GM12892 (cell line): Measurements from ENCODE around the gene GSTM5.
"Not testable (repeated sequence)": the region's sequence is repeated elsewhere in the genome, so short reads cannot be mapped to it uniquely, and the experiment has no call there.

Experiments
- DNase-seq: peaks from one replicate; pipeline ENCODE4 v3.0.0; 2011; ENCODE audit not compliant: insufficient read length
- FAIRE-seq: peaks from 2 replicates; lab custom pipeline; 2011; peaks lifted over from hg19 to GRCh38; lab: Jason Lieb, UNC
- POLR2A ChIP-seq: IDR thresholded peaks from 2 replicates; pipeline ENCODE4 v1.6.1; 2011; ENCODE audit warnings: low read depth, low read length, control low read depth
- POLR2AphosphoS5 ChIP-seq: IDR thresholded peaks from 2 replicates; pipeline ENCODE4 v1.6.1; 2011; ENCODE audit warnings: low read depth, low read length, control low read depth
- TAF1 ChIP-seq: IDR thresholded peaks from 2 replicates; pipeline ENCODE4 v1.6.1; 2011; ENCODE audit warnings: low read depth, mild to moderate bottlenecking, control low read depth, low read length, borderline replicate concordance

Gene GSTM5

DNA sequence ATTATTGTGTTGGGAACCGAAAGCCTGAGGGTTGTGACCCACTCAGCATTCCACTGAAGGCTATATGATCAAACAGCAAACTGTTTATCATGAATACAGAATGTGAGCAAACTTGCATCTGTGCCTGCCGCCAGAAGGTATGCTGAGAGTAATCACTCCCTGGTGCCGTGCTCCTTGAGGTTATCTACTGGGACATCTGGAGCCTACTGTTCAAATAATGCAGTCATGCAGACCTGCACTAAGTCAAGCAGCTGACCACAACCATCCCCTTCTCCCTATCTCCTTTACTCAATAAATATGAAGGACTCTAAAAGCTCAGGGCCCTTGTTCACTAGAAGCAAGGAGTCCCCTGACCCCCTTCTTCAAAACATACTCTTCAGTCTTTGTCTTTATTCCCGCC, 13.5 kb downstream of the GSTM5 start:
- DNase-seq = no peak
- TF ChIP-seq POLR2A (no peak), TAF1 (no peak), POLR2AphosphoS5 (no peak)
- FAIRE-seq = no peak

DNA sequence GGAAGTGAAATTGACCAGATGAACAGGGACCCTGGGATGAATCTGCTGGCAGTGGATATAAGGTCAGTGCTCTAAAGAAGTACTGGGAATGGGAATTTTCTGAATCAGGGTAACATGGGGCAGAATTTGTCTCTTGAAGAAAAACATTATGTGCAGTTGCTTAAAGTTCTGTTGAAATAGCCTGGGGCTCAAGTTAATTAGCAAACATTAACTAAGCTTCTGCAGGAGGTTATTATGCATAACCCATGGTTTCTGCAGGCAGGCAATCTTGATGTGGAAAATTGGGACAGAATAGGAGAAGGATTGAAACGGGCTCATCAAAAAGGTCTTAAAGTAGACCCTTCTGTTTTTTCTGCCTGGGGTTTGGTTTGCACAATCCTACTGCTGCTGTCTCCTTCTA, 14.0 kb downstream of the GSTM5 start:
- no peak for FAIRE-seq
- no peak for TF ChIP-seq POLR2AphosphoS5
- TF ChIP-seq TAF1 = no peak
- TF ChIP-seq POLR2A = no peak
- no peak for DNase-seq

DNA sequence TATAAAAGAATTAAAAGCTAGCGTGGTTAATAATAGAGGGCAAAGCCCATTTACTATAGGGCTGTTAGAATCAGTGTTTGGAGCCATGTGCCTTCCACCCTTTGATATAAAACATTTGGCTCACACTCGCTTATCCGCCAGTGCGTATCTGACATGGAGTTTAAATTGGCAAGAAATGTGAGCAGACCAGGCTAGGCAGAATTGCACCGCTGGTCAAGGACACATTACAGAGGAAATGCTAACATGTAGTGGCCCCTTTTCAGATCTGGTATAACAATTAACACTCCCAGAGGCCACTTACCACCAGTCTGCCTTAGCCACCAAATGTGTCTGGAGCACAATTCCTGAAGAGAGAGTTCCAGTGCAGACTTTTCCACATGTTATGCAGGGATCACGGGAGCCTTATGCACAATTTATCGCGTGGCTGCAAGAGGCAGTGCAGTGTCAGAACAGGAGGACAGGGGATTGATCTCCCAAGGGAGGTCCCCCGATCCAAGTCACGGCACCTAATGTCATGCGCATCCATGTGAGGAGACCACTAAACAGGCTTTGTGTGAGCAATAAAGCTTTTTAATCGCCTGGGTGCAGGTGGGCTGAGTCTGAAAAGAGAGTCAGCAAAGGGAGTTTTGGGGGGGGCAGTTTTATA, 14.8 kb downstream of the GSTM5 start:
- FAIRE-seq = no peak
- TF ChIP-seq POLR2A = no peak
- no peak for TF ChIP-seq POLR2AphosphoS5
- TF ChIP-seq TAF1 = no peak

DNA sequence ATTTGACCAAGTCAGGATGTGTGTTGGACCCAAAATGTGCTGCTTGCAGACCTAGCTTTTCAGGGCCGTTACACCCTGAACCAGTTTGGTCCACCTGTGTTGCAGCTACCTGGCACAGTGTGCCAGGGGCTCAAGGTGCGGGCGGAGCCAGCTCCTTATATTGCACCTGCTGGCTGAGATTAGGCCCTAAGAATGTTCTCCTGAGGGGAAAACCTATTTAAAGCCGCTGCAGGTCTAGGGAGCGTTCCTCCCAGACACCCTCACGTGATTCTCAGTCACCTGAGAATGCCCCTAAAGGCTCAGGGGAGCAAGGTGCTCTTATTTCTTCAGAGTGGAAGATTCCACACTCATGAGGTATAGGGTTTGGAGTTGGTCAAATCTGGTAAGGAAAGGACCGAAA, 16.8 kb downstream of the GSTM5 start:
- no peak for TF ChIP-seq POLR2AphosphoS5
- no peak for TF ChIP-seq POLR2A
- TF ChIP-seq TAF1 = no peak
- no peak for FAIRE-seq
- DNase-seq = no peak

More for the DNA sequence above, 14.8 kb downstream of the GSTM5 start:
- no peak for DNase-seq

DNA sequence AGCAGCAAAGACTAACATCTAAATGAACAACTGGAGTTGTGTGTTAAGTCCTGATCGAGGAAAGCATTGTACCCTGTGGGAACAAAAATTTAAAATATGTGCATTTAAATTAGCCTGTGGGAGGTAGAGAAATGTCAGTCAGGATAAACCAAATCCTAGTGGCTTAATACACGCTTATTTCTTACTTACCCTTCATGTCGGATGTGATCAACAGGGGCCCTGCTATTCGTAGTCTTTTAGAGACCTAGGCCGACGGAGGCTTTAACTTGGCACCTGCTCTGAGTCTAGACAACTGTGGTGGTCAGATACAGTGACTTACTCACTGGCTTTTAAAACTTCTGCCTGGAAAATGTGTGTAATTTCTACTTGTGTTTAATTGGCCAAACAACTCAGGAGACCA, 18.6 kb downstream of the GSTM5 start:
- FAIRE-seq (no peak), DNase-seq (no peak)
- TF ChIP-seq POLR2A (no peak), POLR2AphosphoS5 (no peak), TAF1 (no peak)

DNA sequence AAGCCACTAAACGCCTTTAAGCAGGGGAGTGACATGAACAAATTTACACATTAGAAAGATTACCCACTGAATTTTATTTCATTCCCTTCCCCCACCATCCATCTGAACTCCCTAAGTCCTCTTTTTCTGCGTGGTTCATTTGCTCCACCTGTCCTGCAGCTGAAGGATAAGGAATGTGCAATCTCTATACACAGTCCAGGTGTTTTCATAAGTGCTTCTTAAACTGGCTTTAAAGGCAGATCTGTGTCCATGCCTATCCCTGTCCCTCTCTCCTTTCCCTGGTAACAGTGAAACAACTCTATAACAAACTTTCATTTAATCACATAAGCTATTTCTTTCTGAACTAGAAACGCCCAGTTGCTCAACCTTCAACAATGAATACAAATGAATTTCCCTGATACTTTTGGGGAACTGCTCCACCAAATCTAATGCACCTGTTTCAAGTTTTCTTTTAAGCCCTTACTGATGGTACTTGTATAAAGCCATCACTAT, 20.4 kb downstream of the GSTM5 start:
- DNase-seq (no peak), FAIRE-seq (no peak)
- no peak for TF ChIP-seq TAF1
- TF ChIP-seq POLR2A = no peak
- no peak for TF ChIP-seq POLR2AphosphoS5

DNA sequence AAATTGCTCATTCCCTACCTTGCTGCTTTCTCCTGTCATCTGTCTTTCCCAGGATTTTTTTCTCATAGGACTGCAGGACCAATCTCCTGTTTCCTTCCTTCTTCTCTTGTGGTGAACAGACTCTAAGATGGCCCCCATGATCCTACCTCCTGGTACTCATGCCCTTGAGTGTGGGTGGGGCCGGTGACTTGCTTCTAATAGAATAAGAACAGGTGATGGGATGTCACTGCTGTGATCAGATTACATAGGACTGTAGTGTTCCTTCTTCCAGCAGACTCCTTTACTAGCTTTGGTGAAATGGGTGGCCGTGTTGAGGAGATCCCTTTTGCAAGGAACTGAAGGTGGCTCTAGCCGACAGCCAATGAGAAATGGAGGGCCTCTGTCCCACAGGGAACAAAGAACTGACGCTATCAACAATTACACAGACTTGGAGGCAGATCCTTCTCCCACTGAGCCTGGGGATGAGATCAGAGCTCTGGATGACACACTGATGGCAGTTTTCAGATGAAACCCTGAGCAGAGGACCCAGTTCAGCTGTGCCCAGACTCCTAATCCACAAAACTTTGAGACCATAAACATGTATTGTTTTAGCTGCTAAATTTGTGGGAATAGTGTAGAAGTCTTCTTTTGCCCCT, 21.3 kb downstream of the GSTM5 start:
- no peak for FAIRE-seq

DNA sequence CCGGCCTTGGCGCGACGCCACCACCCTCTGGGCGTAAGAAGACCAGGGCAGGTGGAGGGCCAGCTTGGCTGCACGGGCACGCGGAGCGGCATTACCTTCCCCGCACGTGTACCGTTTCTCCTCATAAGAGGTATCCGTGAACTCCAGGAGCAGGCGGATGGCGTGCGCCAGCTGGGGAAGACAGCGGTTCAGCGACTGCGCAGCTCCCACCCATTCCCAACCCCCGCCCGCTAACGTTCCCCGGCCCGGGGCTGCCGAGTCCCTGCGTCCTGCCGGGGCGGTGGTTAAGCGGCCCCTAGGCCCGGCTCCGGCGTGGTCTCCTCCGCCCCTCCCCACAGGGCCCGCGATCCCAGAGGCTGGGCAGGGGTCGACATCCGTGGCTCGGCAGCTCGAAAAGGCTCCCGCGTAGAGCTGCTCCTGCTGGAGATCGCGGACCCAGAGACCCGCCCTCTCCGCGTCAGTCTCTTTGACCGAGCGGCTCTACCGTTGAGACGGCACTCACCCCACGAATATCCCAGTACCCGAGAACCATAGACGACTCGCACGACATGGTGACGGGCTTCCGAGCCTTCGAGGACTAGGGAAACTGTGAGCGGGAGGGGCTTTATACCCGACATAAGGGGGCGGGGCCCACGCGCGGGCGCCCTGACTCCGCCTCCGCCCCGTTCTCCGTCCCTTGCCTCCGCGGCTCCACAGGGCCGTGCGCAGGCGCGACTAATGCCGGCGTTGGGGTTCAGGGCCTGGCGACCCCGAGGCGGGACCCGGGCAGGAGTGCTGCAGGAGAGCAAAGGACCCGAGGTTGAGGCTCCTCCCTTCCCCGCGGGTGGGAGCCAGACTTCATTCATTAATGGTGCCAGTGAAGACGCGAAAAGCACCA, 27.9 kb downstream of the GSTM5 start:
- TF ChIP-seq POLR2A (no peak), TAF1 (no peak), POLR2AphosphoS5 (no peak)
- FAIRE-seq (no peak), DNase-seq (peak; percentile 59)

More for the DNA sequence above, 21.3 kb downstream of the GSTM5 start:
- no peak for DNase-seq
- TF ChIP-seq TAF1 = no peak
- no peak for TF ChIP-seq POLR2A
- TF ChIP-seq POLR2AphosphoS5 = no peak

DNA sequence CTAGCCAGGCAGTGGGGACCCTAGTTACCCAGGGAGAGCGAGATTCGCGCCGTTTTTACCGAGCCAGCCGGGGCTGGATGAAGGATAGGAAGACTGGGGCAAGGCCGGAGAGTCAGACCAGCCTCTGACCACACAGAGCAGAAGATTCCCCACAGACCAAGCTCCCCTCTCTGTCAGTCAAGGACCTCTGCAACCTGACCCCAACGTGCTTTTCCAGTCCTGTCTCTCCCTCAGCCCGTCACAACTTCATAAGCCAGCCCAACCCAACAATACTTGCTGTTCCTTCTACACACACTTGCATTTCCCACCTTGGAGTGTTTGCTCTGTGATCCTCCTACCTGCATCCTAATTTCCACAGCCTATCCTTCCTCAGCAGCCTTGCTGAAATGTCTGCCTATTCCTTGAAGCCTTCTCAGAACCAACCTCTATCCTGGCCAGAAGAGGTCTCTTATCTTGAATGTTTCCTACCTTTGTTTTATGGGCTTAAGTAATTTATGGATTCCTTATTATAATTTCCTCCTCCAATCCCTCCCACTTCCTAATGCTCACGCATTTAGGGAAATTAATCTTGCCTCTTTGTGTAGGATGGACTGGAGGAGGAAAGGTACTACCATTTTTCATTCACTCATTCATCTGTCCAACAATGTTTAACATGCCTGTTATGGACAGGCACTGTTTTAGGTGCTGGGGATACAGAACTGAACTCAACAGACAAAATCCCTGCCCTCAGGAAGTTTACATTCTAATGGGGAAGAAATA, 28.7 kb downstream of the GSTM5 start, which contains the start of gene GSTM3:
GSTM3 (minus strand) TSS at position 424 of the 759 bp plus-strand sequence. CDS start 751 bp downstream, outside the sequence.
- FAIRE-seq = no peak
- DNase-seq = no peak
- TF ChIP-seq POLR2A (no peak), TAF1 (no peak), POLR2AphosphoS5 (no peak)

DNA sequence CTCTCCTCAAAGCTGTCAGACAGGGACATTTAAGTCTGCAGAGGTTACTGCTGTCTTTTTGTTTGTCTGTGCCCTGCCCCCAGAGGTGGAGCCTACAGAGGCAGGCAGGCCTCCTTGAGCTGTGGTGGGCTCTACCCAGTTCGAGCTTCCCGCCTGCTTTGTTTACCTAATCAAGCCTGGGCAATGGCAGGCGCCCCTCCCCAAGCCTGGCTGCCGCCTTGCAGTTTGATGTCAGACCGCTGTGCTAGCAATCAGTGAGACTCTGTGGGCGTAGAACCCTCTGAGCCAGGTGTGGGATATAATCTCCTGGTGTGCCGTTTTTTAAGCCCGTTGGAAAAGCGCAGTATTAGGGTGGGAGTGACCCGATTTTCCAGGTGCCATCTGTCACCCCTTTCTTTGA, 36.3 kb downstream of the GSTM5 start:
- FAIRE-seq, DNase-seq: not testable (repeated sequence)

DNA sequence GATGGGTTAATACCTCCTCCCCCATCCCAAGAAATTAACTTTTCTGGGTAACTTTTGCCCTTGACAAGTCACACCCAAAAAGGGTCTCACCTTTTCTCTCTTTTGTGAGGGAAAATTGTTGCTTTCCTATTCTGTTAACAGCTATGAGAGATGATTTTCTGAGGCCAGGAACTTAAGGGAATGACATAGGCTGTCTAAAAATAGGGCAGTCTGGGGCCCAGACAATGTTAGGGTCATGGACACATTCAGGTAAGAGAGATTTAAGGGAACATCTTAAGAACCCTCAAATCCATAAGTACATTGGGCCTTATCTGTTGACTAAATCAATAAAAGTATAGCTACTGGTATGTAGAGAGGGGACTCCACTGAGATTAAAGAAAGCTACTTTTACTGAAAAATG, 37.2 kb downstream of the GSTM5 start:
- no peak for TF ChIP-seq POLR2A
- TF ChIP-seq TAF1 = no peak
- TF ChIP-seq POLR2AphosphoS5 = no peak
- no peak for FAIRE-seq
- no peak for DNase-seq
